T-helper 1 cell treated with Interleukin-12 subunit alpha and Interleukin-12 subunit beta and Interleukin-4 antibody, amounts not matched to agents 30 μg/mL and 1 μg/mL, for 36 hours (primary cell): ENCODE data around the gene SLC6A13.

Source experiments
- H3K27ac Mint-ChIP-seq: one replicate; pipeline ENCODE4 v1.8.0; 2021; ENCODE audit warnings: mild to moderate bottlenecking, mixed read lengths
- H3K27me3 Mint-ChIP-seq: one replicate; pipeline ENCODE4 v1.8.0; 2021; ENCODE audit warnings: low read depth, mixed read lengths
- H3K36me3 Mint-ChIP-seq: one replicate; pipeline ENCODE4 v1.8.0; 2021; ENCODE audit warnings: low read depth, mixed read lengths
- H3K4me1 Mint-ChIP-seq: one replicate; pipeline ENCODE4 v1.8.0; 2021; ENCODE audit warnings: low read depth, mixed read lengths
- H3K4me3 Mint-ChIP-seq: one replicate; pipeline ENCODE4 v1.8.0; 2021; ENCODE audit warnings: mild to moderate bottlenecking, moderate library complexity, mixed read lengths
- H3K9me3 Mint-ChIP-seq: one replicate; pipeline ENCODE4 v1.8.0; 2021; ENCODE audit warnings: mixed read lengths

Gene SLC6A13

GRCh38 chr12:181921-182320, 80.7 kb downstream of the SLC6A13 start:
- Mint-ChIP-seq H3K36me3 (no peaks in the 10 kb centered on the region), H3K4me3 (no peak overlapping the region), H3K27me3 (no peaks in the 10 kb centered on the region), H3K27ac (no peak overlapping the region), H3K4me1 (peaks cover 1% of the 10 kb centered on the region), H3K9me3 (no peaks in the 10 kb centered on the region)

GRCh38 chr12:180445-180844, 82.2 kb downstream of the SLC6A13 start:
- H3K9me3 Mint-ChIP-seq, result no peaks in the 10 kb centered on the region
- H3K27me3 Mint-ChIP-seq, result no peaks in the 10 kb centered on the region
- H3K4me1 Mint-ChIP-seq, result peaks cover 1% of the 10 kb centered on the region
- no peak overlapping the region for H3K4me3 Mint-ChIP-seq
- H3K27ac Mint-ChIP-seq, result no peak overlapping the region
- H3K36me3 Mint-ChIP-seq, result no peaks in the 10 kb centered on the region

- H3K36me3 Mint-ChIP-seq, result no peaks in the 10 kb centered on the region
- H3K4me1 Mint-ChIP-seq, result peaks cover 1% of the 10 kb centered on the region
- H3K27ac Mint-ChIP-seq, result no peak overlapping the region
- H3K27me3 Mint-ChIP-seq, result no peaks in the 10 kb centered on the region
- H3K4me3 Mint-ChIP-seq, result no peak overlapping the region
- H3K9me3 Mint-ChIP-seq, result no peaks in the 10 kb centered on the region
Observed at GRCh38 chr12:179885-180284, 82.8 kb downstream of the SLC6A13 start.

- Mint-ChIP-seq H3K27ac (no peak overlapping the region), H3K27me3 (no peaks in the 10 kb centered on the region), H3K4me3 (no peak overlapping the region), H3K4me1 (peaks cover 1% of the 10 kb centered on the region), H3K9me3 (no peaks in the 10 kb centered on the region), H3K36me3 (no peaks in the 10 kb centered on the region)
Observed at GRCh38 chr12:179131-179884, 83.3 kb downstream of the SLC6A13 start.

- Mint-ChIP-seq H3K9me3 (no peaks in the 10 kb centered on the region), H3K27me3 (no peaks in the 10 kb centered on the region), H3K36me3 (no peaks in the 10 kb centered on the region)
Observed at GRCh38 chr12:178829-179109, 83.9 kb downstream of the SLC6A13 start.

GRCh38 chr12:177980-178828, 84.4 kb downstream of the SLC6A13 start:
- H3K4me3 Mint-ChIP-seq, result no peak overlapping the region
- H3K9me3 Mint-ChIP-seq, result no peaks in the 10 kb centered on the region
- H3K27ac Mint-ChIP-seq, result no peak overlapping the region
- peaks cover 1% of the 10 kb centered on the region for H3K4me1 Mint-ChIP-seq
- no peaks in the 10 kb centered on the region for H3K27me3 Mint-ChIP-seq
- H3K36me3 Mint-ChIP-seq, result no peaks in the 10 kb centered on the region

More at GRCh38 chr12:178829-179109, 83.9 kb downstream of the SLC6A13 start:
- Mint-ChIP-seq H3K27ac (no peak overlapping the region), H3K4me1 (peaks cover 1% of the 10 kb centered on the region), H3K4me3 (no peak overlapping the region)

- H3K27ac Mint-ChIP-seq, result no peak overlapping the region
- no peaks in the 10 kb centered on the region for H3K36me3 Mint-ChIP-seq
- H3K4me3 Mint-ChIP-seq, result no peak overlapping the region
- H3K4me1 Mint-ChIP-seq, result peaks cover 1% of the 10 kb centered on the region
- H3K9me3 Mint-ChIP-seq, result no peaks in the 10 kb centered on the region
- H3K27me3 Mint-ChIP-seq, result no peaks in the 10 kb centered on the region
Observed at GRCh38 chr12:177336-177979, 85.2 kb downstream of the SLC6A13 start.

GRCh38 chr12:176321-177181, 86.1 kb downstream of the SLC6A13 start:
- H3K4me1 Mint-ChIP-seq, result peaks cover 1% of the 10 kb centered on the region
- H3K9me3 Mint-ChIP-seq, result no peaks in the 10 kb centered on the region
- H3K4me3 Mint-ChIP-seq, result no peak overlapping the region
- no peak overlapping the region for H3K27ac Mint-ChIP-seq
- H3K36me3 Mint-ChIP-seq, result no peaks in the 10 kb centered on the region
- no peaks in the 10 kb centered on the region for H3K27me3 Mint-ChIP-seq

- Mint-ChIP-seq H3K4me3 (no peak overlapping the region), H3K27ac (no peak overlapping the region), H3K36me3 (no peaks in the 10 kb centered on the region), H3K27me3 (no peaks in the 10 kb centered on the region), H3K9me3 (no peaks in the 10 kb centered on the region), H3K4me1 (peaks cover 1% of the 10 kb centered on the region)
Observed at GRCh38 chr12:175759-176158, 86.9 kb downstream of the SLC6A13 start.

- no peaks in the 10 kb centered on the region for H3K36me3 Mint-ChIP-seq
- no peaks in the 10 kb centered on the region for H3K9me3 Mint-ChIP-seq
- H3K27ac Mint-ChIP-seq, result no peak overlapping the region
- H3K4me1 Mint-ChIP-seq, result no peaks in the 10 kb centered on the region
- no peaks in the 10 kb centered on the region for H3K27me3 Mint-ChIP-seq
- H3K4me3 Mint-ChIP-seq, result no peak overlapping the region
Observed at GRCh38 chr12:175250-175649, 87.4 kb downstream of the SLC6A13 start.

- no peak overlapping the region for H3K4me3 Mint-ChIP-seq
Observed at GRCh38 chr12:174596-174995, 88.0 kb downstream of the SLC6A13 start.

GRCh38 chr12:174124-174523, 88.5 kb downstream of the SLC6A13 start:
- H3K4me3 Mint-ChIP-seq, result no peak overlapping the region
- H3K27ac Mint-ChIP-seq, result no peak overlapping the region
- no peaks in the 10 kb centered on the region for H3K27me3 Mint-ChIP-seq
- H3K9me3 Mint-ChIP-seq, result no peaks in the 10 kb centered on the region
- no peaks in the 10 kb centered on the region for H3K36me3 Mint-ChIP-seq
- H3K4me1 Mint-ChIP-seq, result peaks cover 4% of the 10 kb centered on the region

More at GRCh38 chr12:174596-174995, 88.0 kb downstream of the SLC6A13 start:
- no peaks in the 10 kb centered on the region for H3K9me3 Mint-ChIP-seq
- peaks cover 2% of the 10 kb centered on the region for H3K4me1 Mint-ChIP-seq
- no peaks in the 10 kb centered on the region for H3K36me3 Mint-ChIP-seq
- H3K27me3 Mint-ChIP-seq, result no peaks in the 10 kb centered on the region
- H3K27ac Mint-ChIP-seq, result no peak overlapping the region

GRCh38 chr12:172732-173161, 89.9 kb downstream of the SLC6A13 start:
- H3K27me3 Mint-ChIP-seq, result no peaks in the 10 kb centered on the region
- H3K4me3 Mint-ChIP-seq, result no peak overlapping the region
- H3K4me1 Mint-ChIP-seq, result peaks cover 4% of the 10 kb centered on the region
- no peaks in the 10 kb centered on the region for H3K9me3 Mint-ChIP-seq
- no peak overlapping the region for H3K27ac Mint-ChIP-seq
- H3K36me3 Mint-ChIP-seq, result no peaks in the 10 kb centered on the region
